CD8-positive, alpha-beta memory T cell (primary cell): ENCODE data around the gene RASGRF1. TPM values are rescaled to one million over a fixed set of nuclear protein-coding genes. Genes with fewer than 3 reads are reported as not detected.

ENCODE experiments used
- CTCF ChIA-PET: fragments of 350-600 bp; sonication (Branson Sonifier 250); formaldehyde crosslinking; loops from one replicate; lab custom pipeline; 2021; ENCODE audit warnings: antibody characterized with exemption; lab: Charles Lee
- POLR2A ChIA-PET: fragments of 350-600 bp; sonication (Branson Sonifier 250); formaldehyde crosslinking; loops from one replicate; lab custom pipeline; 2021; ENCODE audit warnings: antibody characterized with exemption; lab: Charles Lee
- DNase-seq, 5 donors: peaks; one replicate each; pipeline versions ENCODE4 v3.0.0 to v3.0.0-alpha.2; 2020 to 2022; ENCODE audit warnings: mixed read lengths in 1 of 5
- H3K27ac ChIP-seq: one replicate; pipeline ENCODE4 v1.7.0; 2013; ENCODE audit warnings: low read depth, mild to moderate bottlenecking, low read length, moderate library complexity
- H3K27me3 ChIP-seq: 2 replicates; pipeline ENCODE4 v1.7.0; 2013; ENCODE audit warnings: low read length, mild to moderate bottlenecking; ENCODE audit not compliant: insufficient read depth, poor library complexity, severe bottlenecking
- H3K36me3 ChIP-seq: 2 replicates; pipeline ENCODE4 v1.7.0; 2013; ENCODE audit warnings: mild to moderate bottlenecking, low read length, moderate library complexity; ENCODE audit not compliant: insufficient read depth
- H3K4me1 ChIP-seq: 2 replicates; pipeline ENCODE4 v1.7.0; 2013; ENCODE audit warnings: mild to moderate bottlenecking, low read length, moderate library complexity; ENCODE audit not compliant: insufficient read depth
- H3K4me3 ChIP-seq: 2 replicates; pipeline ENCODE4 v1.7.0; 2013; ENCODE audit warnings: mild to moderate bottlenecking, low read length
- H3K9me3 ChIP-seq: 2 replicates; pipeline ENCODE4 v1.7.0; 2013; ENCODE audit warnings: mild to moderate bottlenecking, low read length
- H3K27ac Mint-ChIP-seq, 8 donors: one replicate each; pipeline ENCODE4 v1.8.0; 2020 to 2021; ENCODE audit warnings: mixed read lengths in 8 of 8, mild to moderate bottlenecking in 6 of 8, inconsistent platforms in 3 of 8, moderate library complexity in 3 of 8
- H3K27me3 Mint-ChIP-seq, 2 donors: one replicate each; pipeline ENCODE4 v1.8.0; 2020 to 2021; ENCODE audit warnings: mixed read lengths in 2 of 2, mild to moderate bottlenecking in 1 of 2, moderate library complexity in 1 of 2
- H3K36me3 Mint-ChIP-seq, 3 donors: one replicate each; pipeline ENCODE4 v1.8.0; 2020 to 2021; ENCODE audit warnings: mixed read lengths in 3 of 3, inconsistent platforms in 1 of 3, mild to moderate bottlenecking in 1 of 3
- H3K4me1 Mint-ChIP-seq, 3 donors: one replicate each; pipeline ENCODE4 v1.8.0; 2020 to 2021; ENCODE audit warnings: mixed read lengths in 3 of 3, inconsistent platforms in 1 of 3, mild to moderate bottlenecking in 1 of 3
- H3K4me3 Mint-ChIP-seq, 7 donors: one replicate each; pipeline ENCODE4 v1.8.0; 2020 to 2021; ENCODE audit warnings: mixed read lengths in 7 of 7, mild to moderate bottlenecking in 6 of 7, moderate library complexity in 4 of 7, inconsistent platforms in 2 of 7
- H3K9me3 Mint-ChIP-seq, 5 donors: one replicate each; pipeline ENCODE4 v1.8.0; 2020 to 2022; ENCODE audit warnings: mixed read lengths in 5 of 5, mild to moderate bottlenecking in 3 of 5, moderate library complexity in 2 of 5, inconsistent platforms in 1 of 5
- polyA plus RNA-seq: library from polyadenylated mRNA; unstranded; fragments of 300-500 nt; fragmentation: Illumina TruSeq; gene quantifications from one replicate; pipeline ENCODE4 v1.2.3, GENCODE V29; 2021
- total RNA-seq, 2 experiments: library from RNA; stranded (reverse); gene quantifications; one replicate each; pipeline ENCODE4 v1.2.3, GENCODE V29; 2021

The RASGRF1 gene
- total and polyA plus RNA-seq, 3 experiments from 2014 or later = not detected

DNA sequence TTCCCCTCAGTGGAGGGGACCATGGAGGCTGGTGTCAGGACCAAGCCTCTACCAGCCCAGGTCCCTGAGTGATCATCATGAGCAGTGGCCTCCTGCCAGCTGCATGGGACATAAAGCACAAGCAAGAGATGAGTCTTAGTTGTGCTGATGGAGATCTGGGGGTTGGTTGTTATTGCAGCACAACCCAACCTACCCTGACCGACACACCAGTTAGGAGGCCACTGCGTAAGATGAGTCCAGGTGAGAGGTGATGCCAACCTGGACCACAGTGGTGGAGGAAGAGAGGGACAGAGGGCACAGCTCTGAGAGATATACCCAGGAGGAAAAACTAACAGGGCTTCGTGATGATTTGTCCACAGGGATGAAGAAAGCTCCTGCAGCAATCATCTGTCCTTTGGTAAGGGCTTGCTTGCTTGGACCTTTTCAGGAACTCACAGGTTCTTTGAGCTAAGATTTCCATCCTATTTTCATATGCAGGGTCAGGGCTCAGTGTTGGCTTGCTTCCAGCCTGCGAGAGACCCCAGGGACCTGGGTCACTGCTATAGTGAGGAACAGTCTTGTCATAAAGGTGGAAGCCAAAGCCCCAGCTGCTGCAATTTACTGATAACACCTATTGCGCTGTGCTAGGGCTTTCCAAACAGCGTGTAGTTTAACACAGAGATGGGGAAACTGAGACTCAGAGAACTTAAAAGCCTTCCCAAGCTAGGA is 8.1 kb downstream of the RASGRF1 start:
- no peak overlapping the region for H3K27ac ChIP-seq
- no peaks in the 10 kb centered on the region for H3K4me1 ChIP-seq
- Mint-ChIP-seq H3K9me3 (no peaks in the 10 kb centered on the region), H3K36me3 (no peaks in the 10 kb centered on the region), H3K27ac (no peak overlapping the region), H3K4me3 (no peak overlapping the region), H3K4me1 (no peaks in the 10 kb centered on the region), H3K27me3 (peaks cover 16 to 30% of the 10 kb centered on the region in 2 donors)
- no peaks in the 10 kb centered on the region for H3K27me3 ChIP-seq
- H3K9me3 ChIP-seq = no peaks in the 10 kb centered on the region
- no peaks in the 10 kb centered on the region for H3K36me3 ChIP-seq
- no peak for DNase-seq
- CTCF ChIA-PET = no interaction called here
- POLR2A ChIA-PET = no interaction called here
- no peak overlapping the region for H3K4me3 ChIP-seq

- Mint-ChIP-seq H3K36me3 (no peaks in the 10 kb centered on the region), H3K27ac (no peak overlapping the region), H3K4me3 (no peak overlapping the region), H3K9me3 (no peaks in the 10 kb centered on the region), H3K4me1 (no peaks in the 10 kb centered on the region), H3K27me3 (peaks cover 16 to 20% of the 10 kb centered on the region in 2 donors)
- H3K36me3 ChIP-seq = no peaks in the 10 kb centered on the region
- POLR2A ChIA-PET = no interaction called here
- H3K27ac ChIP-seq = no peak overlapping the region
- H3K9me3 ChIP-seq = no peaks in the 10 kb centered on the region
- no peak for DNase-seq
- no peak overlapping the region for H3K4me3 ChIP-seq
- CTCF ChIA-PET = no interaction called here
- no peaks in the 10 kb centered on the region for H3K4me1 ChIP-seq
- no peaks in the 10 kb centered on the region for H3K27me3 ChIP-seq
Measured at GRCh38 chr15:79078763-79079410, 11.7 kb downstream of the RASGRF1 start.

DNA sequence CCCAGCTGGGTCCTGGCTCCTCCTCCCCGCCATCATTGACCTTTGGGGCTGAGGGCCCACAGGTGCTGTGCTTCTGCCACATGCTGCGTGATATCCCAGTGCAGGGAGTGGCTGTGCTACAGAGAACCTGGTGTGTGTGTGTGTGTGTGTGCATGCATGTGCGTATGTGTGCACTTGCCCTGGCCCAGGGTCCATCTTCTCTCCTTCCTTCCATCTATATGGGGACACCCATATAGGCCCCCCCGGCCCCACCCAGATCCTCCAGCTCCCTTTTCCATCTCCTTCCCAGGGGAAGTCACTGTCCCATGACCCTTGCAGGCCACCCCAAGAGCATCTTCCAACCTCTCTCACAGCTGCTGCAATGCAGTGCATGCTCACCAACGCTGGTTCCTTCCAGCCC is 12.6 kb downstream of the RASGRF1 start:
- H3K27ac ChIP-seq = no peak overlapping the region
- no peak for DNase-seq
- Mint-ChIP-seq H3K27ac (no peak overlapping the region), H3K36me3 (no peaks in the 10 kb centered on the region), H3K4me1 (no peaks in the 10 kb centered on the region), H3K27me3 (peaks cover 16 to 21% of the 10 kb centered on the region in 2 donors), H3K9me3 (no peaks in the 10 kb centered on the region), H3K4me3 (no peak overlapping the region)
- ChIA-PET POLR2A (no interaction called here), CTCF (no interaction called here)
- H3K9me3 ChIP-seq = no peaks in the 10 kb centered on the region
- H3K4me3 ChIP-seq = no peak overlapping the region
- no peaks in the 10 kb centered on the region for H3K36me3 ChIP-seq
- H3K4me1 ChIP-seq = no peaks in the 10 kb centered on the region
- H3K27me3 ChIP-seq = no peaks in the 10 kb centered on the region

GRCh38 chr15:79076661-79077060 is 13.9 kb downstream of the RASGRF1 start:
- Mint-ChIP-seq H3K27me3 (peaks cover 14 to 26% of the 10 kb centered on the region in 2 donors), H3K9me3 (no peaks in the 10 kb centered on the region), H3K36me3 (no peaks in the 10 kb centered on the region), H3K4me3 (no peak overlapping the region), H3K4me1 (no peaks in the 10 kb centered on the region), H3K27ac (no peak overlapping the region)
- Histone ChIP-seq H3K9me3 (no peaks in the 10 kb centered on the region), H3K4me3 (no peak overlapping the region), H3K36me3 (no peaks in the 10 kb centered on the region), H3K27me3 (no peaks in the 10 kb centered on the region), H3K4me1 (no peaks in the 10 kb centered on the region), H3K27ac (no peak overlapping the region)
- ChIA-PET CTCF (no interaction called here), POLR2A (no interaction called here)
- DNase-seq = no peak

- Histone ChIP-seq H3K4me3 (no peak overlapping the region), H3K9me3 (no peaks in the 10 kb centered on the region), H3K4me1 (no peaks in the 10 kb centered on the region), H3K27me3 (no peaks in the 10 kb centered on the region), H3K27ac (no peak overlapping the region), H3K36me3 (no peaks in the 10 kb centered on the region)
- Mint-ChIP-seq H3K9me3 (no peaks in the 10 kb centered on the region), H3K36me3 (no peaks in the 10 kb centered on the region), H3K27ac (no peak overlapping the region), H3K27me3 (peaks cover 15 to 27% of the 10 kb centered on the region in 2 donors), H3K4me3 (no peak overlapping the region), H3K4me1 (no peaks in the 10 kb centered on the region)
- ChIA-PET POLR2A (no interaction called here), CTCF (no interaction called here)
- no peak for DNase-seq
Measured at GRCh38 chr15:79075256-79075655, 15.3 kb downstream of the RASGRF1 start.

GRCh38 chr15:79073336-79073735 is 17.2 kb downstream of the RASGRF1 start:
- CTCF ChIA-PET = no interaction called here

DNA sequence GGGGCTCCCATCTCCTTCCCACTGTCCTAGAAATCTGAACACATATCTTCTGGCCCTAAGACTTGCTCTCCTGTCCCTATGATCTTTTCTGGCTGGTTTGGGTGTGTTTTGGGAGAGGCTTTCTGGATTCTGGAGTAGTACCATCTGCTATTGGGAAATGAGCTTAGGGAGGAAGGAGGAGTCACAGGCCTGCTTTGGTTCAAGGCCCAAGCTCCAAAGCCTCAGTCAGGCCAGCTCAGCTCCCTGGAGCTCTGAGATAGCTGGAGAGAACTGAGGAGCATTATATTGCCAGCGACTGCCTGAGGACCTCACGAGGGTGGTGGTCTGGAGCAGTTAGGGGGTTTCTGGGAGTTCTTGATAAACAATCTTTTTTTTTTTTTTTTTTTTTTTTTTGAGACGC is 18.7 kb downstream of the RASGRF1 start:
- H3K36me3 ChIP-seq = no peaks in the 10 kb centered on the region
- Mint-ChIP-seq H3K36me3 (no peaks in the 10 kb centered on the region), H3K4me3 (no peak overlapping the region), H3K9me3 (no peaks in the 10 kb centered on the region), H3K27ac (no peak overlapping the region), H3K4me1 (no peaks in the 10 kb centered on the region), H3K27me3 (peaks cover 11 to 24% of the 10 kb centered on the region in 2 donors)
- no peak overlapping the region for H3K27ac ChIP-seq
- ChIA-PET POLR2A (interaction anchor here (0.7 kb wide), 1 partner anchor 13 kb away, joined by 4 read pairs; no protein-coding TSS in a partner anchor), CTCF (interaction anchor here (0.7 kb wide), 1 partner anchor 21 kb away, joined by 3 read pairs; no protein-coding TSS in a partner anchor)
- no peaks in the 10 kb centered on the region for H3K4me1 ChIP-seq
- no peak overlapping the region for H3K4me3 ChIP-seq
- DNase-seq = no peak
- no peaks in the 10 kb centered on the region for H3K9me3 ChIP-seq
- no peaks in the 10 kb centered on the region for H3K27me3 ChIP-seq

More at GRCh38 chr15:79073336-79073735, 17.2 kb downstream of the RASGRF1 start:
- no peaks in the 10 kb centered on the region for H3K27me3 ChIP-seq
- POLR2A ChIA-PET = no interaction called here
- H3K27me3 Mint-ChIP-seq = peaks cover 11 to 27% of the 10 kb centered on the region in 2 donors
- H3K4me1 Mint-ChIP-seq = no peaks in the 10 kb centered on the region
- H3K9me3 Mint-ChIP-seq = no peaks in the 10 kb centered on the region
- H3K36me3 ChIP-seq = no peaks in the 10 kb centered on the region
- DNase-seq = no peak
- no peak overlapping the region for H3K27ac ChIP-seq
- H3K9me3 ChIP-seq = no peaks in the 10 kb centered on the region
- no peaks in the 10 kb centered on the region for H3K4me1 ChIP-seq
- H3K4me3 ChIP-seq = no peak overlapping the region
- H3K4me3 Mint-ChIP-seq = no peak overlapping the region
- no peak overlapping the region for H3K27ac Mint-ChIP-seq
- no peaks in the 10 kb centered on the region for H3K36me3 Mint-ChIP-seq

DNA sequence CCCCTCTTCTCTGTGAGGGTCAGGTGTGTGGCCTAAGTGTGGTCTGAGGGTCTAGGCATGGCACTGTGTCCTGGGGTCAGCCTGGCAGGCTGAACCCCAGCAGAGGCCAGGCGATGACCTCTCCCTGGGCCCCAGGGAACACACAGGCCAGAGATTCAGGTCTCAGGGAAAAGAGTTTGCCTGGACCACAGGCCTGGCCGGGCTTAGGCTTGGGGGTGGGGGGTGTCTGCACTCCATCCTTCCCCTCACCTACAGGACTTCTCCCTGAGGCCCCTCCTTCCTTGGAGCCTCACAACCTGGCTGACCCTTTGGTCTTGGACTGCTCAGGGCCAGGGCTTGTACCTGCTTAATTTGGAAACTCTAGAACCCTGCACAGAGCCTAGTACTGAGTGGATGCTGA is 21.8 kb downstream of the RASGRF1 start:
- H3K4me1 Mint-ChIP-seq = no peaks in the 10 kb centered on the region
- no peak overlapping the region for H3K27ac ChIP-seq
- no peak overlapping the region for H3K27ac Mint-ChIP-seq
- ChIA-PET CTCF (no interaction called here), POLR2A (no interaction called here)
- no peaks in the 10 kb centered on the region for H3K9me3 ChIP-seq
- no peaks in the 10 kb centered on the region for H3K27me3 ChIP-seq
- H3K4me3 Mint-ChIP-seq = no peak overlapping the region
- H3K4me3 ChIP-seq = no peak overlapping the region
- H3K9me3 Mint-ChIP-seq = no peaks in the 10 kb centered on the region
- no peaks in the 10 kb centered on the region for H3K36me3 Mint-ChIP-seq
- no peak for DNase-seq
- no peaks in the 10 kb centered on the region for H3K4me1 ChIP-seq
- no peaks in the 10 kb centered on the region for H3K36me3 ChIP-seq
- peaks cover 2 to 19% of the 10 kb centered on the region in 2 donors for H3K27me3 Mint-ChIP-seq
